ENCODE data around the gene RDM1. TPM values are rescaled to one million over a fixed set of nuclear protein-coding genes. Genes with fewer than 3 reads are reported as not detected.
"Not testable (repeated sequence)": the region's sequence is repeated elsewhere in the genome, so short reads cannot be mapped to it uniquely, and the experiment has no call there.

RDM1 gene
- polyA plus RNA-seq, 3 donors: not detected

- no peak overlapping the region for H3K4me3 ChIP-seq (replicated peaks in 1 of 3; ENCODE audit: low read depth in 2 of 3, low read length in 3 of 3)
- no peaks in the 10 kb centered on the region for H3K36me3 ChIP-seq (replicated peaks in 1 of 2; ENCODE audit: control insufficient read depth in 1 of 2, insufficient read depth in 2 of 2, low read length in 2 of 2)
- no peak for TF ChIP-seq CTCF (IDR thresholded peaks at IDR 0.05)
- no peak overlapping the region for H3K4me2 ChIP-seq (replicated peaks; ENCODE audit: extremely low read depth, low read length, poor library complexity, severe bottlenecking)
- intact Hi-C loops (cut with micrococcal nuclease): no loop called here
- no peaks in the 10 kb centered on the region for H3K27me3 ChIP-seq (ENCODE audit: control insufficient read depth in 2 of 2, insufficient read depth in 2 of 2, low read length in 2 of 2)
- H3K4me1 ChIP-seq (ENCODE audit: control insufficient read depth in 1 of 2, insufficient read depth in 2 of 2, low read length in 2 of 2): peaks cover 34 to 41% of the 10 kb centered on the region in 2 donors
- Mint-ChIP-seq H3K27ac (peak overlapping the region in 2 of 7 donors; percentile 24 to 54), H3K4me3 (no peak overlapping the region), H3K9me3 (no peaks in the 10 kb centered on the region), H3K27me3 (ENCODE audit: low read depth in 3 of 3) (peaks cover 0 to 3% (median 2%) of the 10 kb centered on the region in 3 donors), H3K4me1 (peaks cover 42% of the 10 kb centered on the region), H3K36me3 (peaks cover 0 to 3% of the 10 kb centered on the region in 2 donors)
- WGBS (ENCODE audit: insufficient coverage): 6% methylated on average over 2 of the region's 6 CpGs
- H3K9ac ChIP-seq (ENCODE audit: insufficient read depth, low read length, poor library complexity, severe bottlenecking): no peak overlapping the region
- peak overlapping the region; percentile 31 for H2AFZ ChIP-seq (ENCODE audit: insufficient read depth, low read depth, low read length, poor library complexity, severe bottlenecking)
- no peaks in the 10 kb centered on the region for H4K20me1 ChIP-seq (ENCODE audit: insufficient read depth, low read length)
- DNase-seq: peak in 2 of 3 donors; percentile 4 to 60
- no peak overlapping the region for H3K27ac ChIP-seq (ENCODE audit: low read depth in 1 of 2, low read length in 2 of 2)
- no peaks in the 10 kb centered on the region for H3K9me3 ChIP-seq (replicated peaks in 1 of 2; ENCODE audit: control insufficient read depth in 1 of 2, insufficient read depth in 1 of 2, low read length in 2 of 2)
- no peaks in the 10 kb centered on the region for H3K79me2 ChIP-seq (ENCODE audit: insufficient read depth, low read length)
These were observed 32.1 kb downstream of the RDM1 start for GRCh38 chr17:35898283-35899070.

- H3K4me3 ChIP-seq (replicated peaks in 1 of 3; ENCODE audit: low read depth in 2 of 3, low read length in 3 of 3); H3K27ac ChIP-seq (ENCODE audit: low read depth in 1 of 2, low read length in 2 of 2); H3K27me3 Mint-ChIP-seq (ENCODE audit: low read depth in 3 of 3); H3K9ac ChIP-seq (ENCODE audit: insufficient read depth, low read length, poor library complexity, severe bottlenecking); H2AFZ ChIP-seq (ENCODE audit: insufficient read depth, low read depth, low read length, poor library complexity, severe bottlenecking); H3K36me3 Mint-ChIP-seq; DNase-seq; H3K4me2 ChIP-seq (replicated peaks; ENCODE audit: extremely low read depth, low read length, poor library complexity, severe bottlenecking); H4K20me1 ChIP-seq (ENCODE audit: insufficient read depth, low read length); H3K79me2 ChIP-seq (ENCODE audit: insufficient read depth, low read length); H3K9me3 Mint-ChIP-seq; H3K4me3 Mint-ChIP-seq; H3K36me3 ChIP-seq (replicated peaks in 1 of 2; ENCODE audit: control insufficient read depth in 1 of 2, insufficient read depth in 2 of 2, low read length in 2 of 2); intact Hi-C loops (cut with micrococcal nuclease); H3K9me3 ChIP-seq (replicated peaks in 1 of 2; ENCODE audit: control insufficient read depth in 1 of 2, insufficient read depth in 1 of 2, low read length in 2 of 2); H3K27me3 ChIP-seq (ENCODE audit: control insufficient read depth in 2 of 2, insufficient read depth in 2 of 2, low read length in 2 of 2): not testable (repeated sequence)
- peak overlapping the region in 4 of 7 donors; percentile 24 to 60 (median 40) for H3K27ac Mint-ChIP-seq
- whole genome bisulfite sequencing (ENCODE audit: insufficient coverage): no CpG with 5 or more reads among the region's 7 CpGs
- peaks cover 47% of the 10 kb centered on the region for H3K4me1 Mint-ChIP-seq
- peaks cover 35 to 45% of the 10 kb centered on the region in 2 donors for H3K4me1 ChIP-seq (ENCODE audit: control insufficient read depth in 1 of 2, insufficient read depth in 2 of 2, low read length in 2 of 2)
These were observed 32.8 kb downstream of the RDM1 start for GRCh38 chr17:35897772-35898171.

Data from CD14-positive monocyte (primary cell).